Liver (tissue), 9 donors: ENCODE data around the gene C1orf94. TPM values are rescaled to one million over a fixed set of nuclear protein-coding genes. Genes with fewer than 3 reads are reported as not detected.
A peak's percentile ranks its signal among the peaks of the same experiment; 100 is the strongest.

Experiments
- DNase-seq: peaks from one replicate; pipeline ENCODE4 v3.0.0-alpha.2; 2017; ENCODE audit warnings: low spot score
- H3K27ac ChIP-seq, 2 donors: one replicate each; pipeline ENCODE4 v1.7.0; 2013; ENCODE audit warnings: inconsistent platforms in 2 of 2, low read length in 2 of 2, control low read depth in 1 of 2, low read depth in 1 of 2, mild to moderate bottlenecking in 1 of 2
- H3K27me3 ChIP-seq, 4 donors: one replicate each; pipeline versions ENCODE4 v1.6.1 to v1.7.0; 2013; ENCODE audit warnings: low read length in 3 of 4, inconsistent platforms in 1 of 4, mild to moderate bottlenecking in 1 of 4, moderate library complexity in 1 of 4; ENCODE audit not compliant: control insufficient read depth in 4 of 4, insufficient read depth in 4 of 4
- H3K36me3 ChIP-seq, 4 donors: one replicate each; pipeline versions ENCODE4 v1.6.1 to v1.7.0; 2013; ENCODE audit warnings: low read length in 3 of 4, mild to moderate bottlenecking in 3 of 4, low read depth in 1 of 4, moderate library complexity in 1 of 4; ENCODE audit not compliant: control insufficient read depth in 4 of 4, insufficient read depth in 3 of 4
- H3K4me1 ChIP-seq, 4 donors: one replicate each; pipeline versions ENCODE4 v1.6.1 to v1.7.0; 2013; ENCODE audit warnings: low read length in 3 of 4, mild to moderate bottlenecking in 3 of 4, moderate library complexity in 1 of 4; ENCODE audit not compliant: control insufficient read depth in 4 of 4, insufficient read depth in 4 of 4
- H3K4me3 ChIP-seq, 3 donors: one replicate each; pipeline versions ENCODE4 v1.6.1 to v1.7.0; 2013; ENCODE audit warnings: low read length in 3 of 3, control low read depth in 1 of 3, low read depth in 1 of 3, mild to moderate bottlenecking in 1 of 3
- H3K9ac ChIP-seq, 2 donors: one replicate each; pipeline ENCODE4 v1.7.0; 2013; ENCODE audit warnings: low read length in 2 of 2, mild to moderate bottlenecking in 2 of 2, moderate library complexity in 2 of 2, control low read depth in 1 of 2, low read depth in 1 of 2
- H3K9me3 ChIP-seq, 4 donors: one replicate each; pipeline versions ENCODE4 v1.6.1 to v1.7.0; 2013; ENCODE audit warnings: low read length in 3 of 4; ENCODE audit not compliant: control insufficient read depth in 4 of 4
- EGR1 ChIP-seq, 2 donors: IDR thresholded peaks; 2 replicates each; pipeline ENCODE4 v1.6.1; 2016 to 2018; ENCODE audit warnings: antibody characterized with exemption in 2 of 2, low read depth in 2 of 2
- FOXA1 ChIP-seq: IDR thresholded peaks from 2 replicates; pipeline ENCODE4 v1.6.1; 2016; ENCODE audit warnings: antibody characterized with exemption
- FOXA2 ChIP-seq: IDR thresholded peaks from 2 replicates; pipeline ENCODE4 v1.6.1; 2016; ENCODE audit warnings: antibody characterized with exemption
- GABPA ChIP-seq, 2 donors: IDR thresholded peaks in 1 of 2; conservative IDR thresholded peaks in 1 of 2; 2 replicates each; pipeline ENCODE4 v1.6.1; 2016; ENCODE audit warnings: antibody characterized with exemption in 2 of 2, mild to moderate bottlenecking in 1 of 2, moderate library complexity in 1 of 2
- HNF4A ChIP-seq, 2 donors: conservative IDR thresholded peaks; 2 replicates each; pipeline ENCODE4 v1.6.1; 2016; ENCODE audit warnings: antibody characterized with exemption in 2 of 2, mild to moderate bottlenecking in 2 of 2
- HNF4G ChIP-seq: IDR thresholded peaks from 2 replicates; pipeline ENCODE4 v1.6.1; 2016; ENCODE audit warnings: antibody characterized with exemption
- JUND ChIP-seq, 2 donors: IDR thresholded peaks; 2 replicates each; pipeline ENCODE4 v1.6.1; 2016; ENCODE audit warnings: antibody characterized with exemption in 2 of 2
- RAD21 ChIP-seq, 2 donors: IDR thresholded peaks; 2 replicates each; pipeline ENCODE4 v1.6.1; 2016; ENCODE audit warnings: antibody characterized with exemption in 2 of 2, mild to moderate bottlenecking in 2 of 2
- TAF1 ChIP-seq: conservative IDR thresholded peaks from 2 replicates; pipeline ENCODE4 v1.6.1; 2016; ENCODE audit warnings: antibody characterized with exemption, mild to moderate bottlenecking
- YY1 ChIP-seq: IDR thresholded peaks from 2 replicates; pipeline ENCODE4 v1.6.1; 2016; ENCODE audit warnings: antibody characterized with exemption, mild to moderate bottlenecking
- WGBS: extraction: QIAGEN DNeasy Blood & Tissue Kit; methylation state at CpG from one replicate; pipeline ENCODE4 v1.1.7; 2013; 5-methylcytosine and 5-hydroxymethylcytosine counted together
- polyA plus RNA-seq, 2 donors: library from polyadenylated mRNA; stranded (reverse) in 1 of 2; unstranded in 1 of 2; fragments of 200-250 nt in 1 of 2; fragments of >200 nt in 1 of 2; fragmentation: Nextera tagmentation in 1 of 2; extraction: Ambion mirVana in 1 of 2; gene quantifications; one replicate each; pipeline versions ENCODE4 v1.2.1 to v1.2.3, GENCODE V29; 2013 to 2015
- total RNA-seq, 2 donors: library from RNA; depleted of rRNA; stranded (reverse); fragments of >200 nt; gene quantifications; one replicate each; pipeline ENCODE4 v1.2.3, GENCODE V29; 2014
- TF ChIP-seq, protein P1 (sequence below): IDR thresholded peaks from 2 replicates; pipeline ENCODE4 v1.6.1; 2016; ENCODE audit warnings: antibody characterized with exemption, mild to moderate bottlenecking
- TF ChIP-seq, protein P2 (sequence below): IDR thresholded peaks from 2 replicates; pipeline ENCODE4 v1.6.1; 2016; ENCODE audit warnings: antibody characterized with exemption
- TF ChIP-seq, protein P3 (sequence below): IDR thresholded peaks from 2 replicates; pipeline ENCODE4 v1.6.1; 2016; ENCODE audit warnings: antibody characterized with exemption
- donor health status: healthy.
- donor health status: healthy.
- donor health status: healthy.
- donor health status: healthy.
- donor health status: healthy.

Gene C1orf94
- total and polyA plus RNA-seq, 4 donors, result not detected

DNA sequence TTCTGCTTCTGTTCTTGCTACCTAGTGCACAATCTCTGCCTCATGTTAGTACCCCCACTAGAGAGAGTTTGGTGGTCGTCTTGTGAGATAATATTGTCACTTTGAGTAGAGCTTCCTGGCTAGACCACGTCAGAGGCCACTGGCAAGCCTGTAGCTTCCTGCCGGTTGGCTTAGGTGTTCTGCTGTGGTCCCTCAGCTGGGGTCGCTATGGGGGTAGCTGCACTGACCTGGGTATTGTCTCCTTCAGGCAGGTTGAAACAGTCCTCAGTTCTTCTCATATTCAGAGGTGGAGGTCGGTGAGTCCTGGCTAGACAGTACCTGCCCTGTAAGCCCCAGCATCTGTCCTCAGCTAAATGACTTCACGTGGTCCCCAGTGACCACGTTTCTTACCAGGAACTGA is 86.2 kb downstream of the C1orf94 start:
- Histone ChIP-seq H3K4me1 (no peaks in the 10 kb centered on the region), H3K4me3 (no peak overlapping the region), H3K9me3 (peaks cover 0 to 5% (median 0%) of the 10 kb centered on the region in 4 donors), H3K27me3 (peaks cover 0 to 11% (median 0%) of the 10 kb centered on the region in 4 donors), H3K36me3 (no peaks in the 10 kb centered on the region), H3K27ac (no peak overlapping the region), H3K9ac (no peak overlapping the region)
- peak; percentile 1 for DNase-seq
- no peak for TF ChIP-seq TAF1
- TF ChIP-seq FOXA2, result no peak
- TF ChIP-seq, protein P1, sequence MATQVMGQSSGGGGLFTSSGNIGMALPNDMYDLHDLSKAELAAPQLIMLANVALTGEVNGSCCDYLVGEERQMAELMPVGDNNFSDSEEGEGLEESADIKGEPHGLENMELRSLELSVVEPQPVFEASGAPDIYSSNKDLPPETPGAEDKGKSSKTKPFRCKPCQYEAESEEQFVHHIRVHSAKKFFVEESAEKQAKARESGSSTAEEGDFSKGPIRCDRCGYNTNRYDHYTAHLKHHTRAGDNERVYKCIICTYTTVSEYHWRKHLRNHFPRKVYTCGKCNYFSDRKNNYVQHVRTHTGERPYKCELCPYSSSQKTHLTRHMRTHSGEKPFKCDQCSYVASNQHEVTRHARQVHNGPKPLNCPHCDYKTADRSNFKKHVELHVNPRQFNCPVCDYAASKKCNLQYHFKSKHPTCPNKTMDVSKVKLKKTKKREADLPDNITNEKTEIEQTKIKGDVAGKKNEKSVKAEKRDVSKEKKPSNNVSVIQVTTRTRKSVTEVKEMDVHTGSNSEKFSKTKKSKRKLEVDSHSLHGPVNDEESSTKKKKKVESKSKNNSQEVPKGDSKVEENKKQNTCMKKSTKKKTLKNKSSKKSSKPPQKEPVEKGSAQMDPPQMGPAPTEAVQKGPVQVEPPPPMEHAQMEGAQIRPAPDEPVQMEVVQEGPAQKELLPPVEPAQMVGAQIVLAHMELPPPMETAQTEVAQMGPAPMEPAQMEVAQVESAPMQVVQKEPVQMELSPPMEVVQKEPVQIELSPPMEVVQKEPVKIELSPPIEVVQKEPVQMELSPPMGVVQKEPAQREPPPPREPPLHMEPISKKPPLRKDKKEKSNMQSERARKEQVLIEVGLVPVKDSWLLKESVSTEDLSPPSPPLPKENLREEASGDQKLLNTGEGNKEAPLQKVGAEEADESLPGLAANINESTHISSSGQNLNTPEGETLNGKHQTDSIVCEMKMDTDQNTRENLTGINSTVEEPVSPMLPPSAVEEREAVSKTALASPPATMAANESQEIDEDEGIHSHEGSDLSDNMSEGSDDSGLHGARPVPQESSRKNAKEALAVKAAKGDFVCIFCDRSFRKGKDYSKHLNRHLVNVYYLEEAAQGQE, result no peak
- TF ChIP-seq, protein P2, sequence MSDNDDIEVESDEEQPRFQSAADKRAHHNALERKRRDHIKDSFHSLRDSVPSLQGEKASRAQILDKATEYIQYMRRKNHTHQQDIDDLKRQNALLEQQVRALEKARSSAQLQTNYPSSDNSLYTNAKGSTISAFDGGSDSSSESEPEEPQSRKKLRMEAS, result no peak
- TF ChIP-seq RAD21 (IDR thresholded peaks at IDR 0.05), result no peak
- no peak for TF ChIP-seq YY1
- no peak for TF ChIP-seq JUND (IDR thresholded peaks at IDR 0.05)
- TF ChIP-seq GABPA (IDR thresholded peaks at IDR 0.05 in 1 of 2, conservative IDR thresholded peaks at IDR 0.05 in 1 of 2), result no peak
- no peak for TF ChIP-seq HNF4A (conservative IDR thresholded peaks at IDR 0.05)
- TF ChIP-seq FOXA1, result no peak
- no peak for TF ChIP-seq HNF4G
- 59% methylated on average over 7 of the region's 7 CpGs for WGBS

DNA sequence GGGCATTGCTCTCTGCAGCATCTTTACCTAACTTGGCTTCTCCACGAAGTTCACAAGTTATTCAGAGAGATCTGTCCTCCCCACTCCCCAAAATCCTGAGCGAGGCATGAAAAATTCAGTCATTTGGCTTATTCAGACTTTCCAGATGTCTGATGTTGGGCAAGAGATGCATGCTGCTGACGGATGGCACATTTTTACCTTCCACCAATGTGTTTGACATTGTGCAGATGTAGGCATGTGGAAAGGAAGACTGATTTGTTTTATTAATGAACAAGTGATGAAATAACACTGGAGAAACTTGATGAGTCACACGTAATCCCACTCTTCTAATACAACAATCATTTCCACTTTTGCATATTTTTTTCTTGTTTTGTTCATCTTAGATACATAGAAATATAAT is 86.7 kb downstream of the C1orf94 start:
- no peak overlapping the region for H3K27ac ChIP-seq
- H3K27me3 ChIP-seq, result peaks cover 0 to 11% (median 0%) of the 10 kb centered on the region in 4 donors
- no peak overlapping the region for H3K9ac ChIP-seq
- peaks cover 0 to 5% (median 0%) of the 10 kb centered on the region in 4 donors for H3K9me3 ChIP-seq
- DNase-seq, result no peak
- no peaks in the 10 kb centered on the region for H3K36me3 ChIP-seq
- TF ChIP-seq YY1 (no peak), EGR1 (IDR thresholded peaks at IDR 0.05; ENCODE audit: low read depth in 2 of 2) (no peak), TAF1 (no peak), FOXA2 (no peak), GABPA (IDR thresholded peaks at IDR 0.05 in 1 of 2, conservative IDR thresholded peaks at IDR 0.05 in 1 of 2) (no peak), FOXA1 (no peak)
- no peak overlapping the region for H3K4me3 ChIP-seq
- no peaks in the 10 kb centered on the region for H3K4me1 ChIP-seq
- 69% methylated on average over 4 of the region's 4 CpGs for WGBS

DNA sequence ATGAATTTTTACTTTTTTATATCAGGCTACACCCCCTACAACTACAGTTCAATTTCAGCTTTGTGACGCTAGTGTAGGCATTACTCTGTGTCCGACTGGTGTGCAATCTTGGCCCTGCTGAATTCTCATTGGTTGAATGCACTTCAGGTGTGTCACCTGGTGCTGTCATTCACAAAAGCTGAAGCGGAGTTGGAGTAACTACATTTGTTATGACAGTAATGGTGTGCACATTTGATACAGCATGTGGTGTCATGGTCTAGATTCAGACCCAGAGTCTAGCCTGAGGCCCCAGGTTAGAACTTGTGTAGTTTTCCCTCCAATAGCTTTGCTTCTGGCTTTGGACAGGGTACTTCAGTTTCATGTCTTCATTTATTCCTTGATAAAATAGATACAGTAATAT is 88.7 kb downstream of the C1orf94 start:
- Histone ChIP-seq H3K36me3 (no peaks in the 10 kb centered on the region), H3K27ac (no peak overlapping the region), H3K4me1 (no peaks in the 10 kb centered on the region), H3K4me3 (no peak overlapping the region), H3K9ac (no peak overlapping the region), H3K9me3 (peaks cover 0 to 5% (median 0%) of the 10 kb centered on the region in 4 donors), H3K27me3 (peaks cover 0 to 11% (median 0%) of the 10 kb centered on the region in 4 donors)
- TF ChIP-seq, protein P1, result no peak
- TF ChIP-seq GABPA (IDR thresholded peaks at IDR 0.05 in 1 of 2, conservative IDR thresholded peaks at IDR 0.05 in 1 of 2) (no peak), RAD21 (IDR thresholded peaks at IDR 0.05) (no peak), EGR1 (IDR thresholded peaks at IDR 0.05; ENCODE audit: low read depth in 2 of 2) (no peak), YY1 (no peak), HNF4A (conservative IDR thresholded peaks at IDR 0.05) (no peak)
- TF ChIP-seq, protein P3, sequence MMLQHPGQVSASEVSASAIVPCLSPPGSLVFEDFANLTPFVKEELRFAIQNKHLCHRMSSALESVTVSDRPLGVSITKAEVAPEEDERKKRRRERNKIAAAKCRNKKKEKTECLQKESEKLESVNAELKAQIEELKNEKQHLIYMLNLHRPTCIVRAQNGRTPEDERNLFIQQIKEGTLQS, result no peak
- WGBS, result 64% methylated on average over 3 of the region's 3 CpGs
- DNase-seq, result peak; percentile 2
